ENCODE results near the gene HDAC1.
"Not testable (repeated sequence)": the region's sequence is repeated elsewhere in the genome, so short reads cannot be mapped to it uniquely, and the experiment has no call there.

Gene HDAC1

GRCh38 chr1:32291708-32292538 is at the start of gene HDAC1:
Gene HDAC1, plus strand, starts transcription at chr1:32292083. Its CDS starts 87 bp downstream, at chr1:32292170.
- DNase-seq: peak; percentile 97

- no peak for DNase-seq
Measured at GRCh38 chr1:32242341-32242851, 49.5 kb upstream of the HDAC1 start.

DNA sequence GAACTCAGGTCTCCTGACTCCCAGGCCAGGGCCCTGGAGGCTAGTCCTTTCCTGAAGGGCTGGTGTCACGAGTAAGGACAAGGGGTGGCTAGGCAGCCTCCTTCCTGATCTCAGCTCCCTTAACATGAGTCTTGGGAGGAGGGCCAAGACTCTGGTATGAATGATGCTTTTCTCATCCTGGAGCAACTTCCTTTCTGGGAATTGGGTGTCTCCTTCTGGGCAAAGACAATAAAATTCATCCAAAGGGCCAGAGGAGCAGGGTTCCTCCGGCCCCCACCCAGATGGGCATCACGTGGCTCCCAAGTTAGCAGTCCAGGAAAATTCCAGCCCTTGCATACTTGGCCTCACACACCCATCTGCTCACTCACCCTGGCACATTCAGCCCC is 45.0 kb upstream of the HDAC1 start, which contains the start of gene FAM167B:
Gene FAM167B (plus strand): TSS at position 335 of the 386 bp plus-strand sequence. CDS start 200 bp downstream, outside the sequence.
- DNase-seq: no peak

DNA sequence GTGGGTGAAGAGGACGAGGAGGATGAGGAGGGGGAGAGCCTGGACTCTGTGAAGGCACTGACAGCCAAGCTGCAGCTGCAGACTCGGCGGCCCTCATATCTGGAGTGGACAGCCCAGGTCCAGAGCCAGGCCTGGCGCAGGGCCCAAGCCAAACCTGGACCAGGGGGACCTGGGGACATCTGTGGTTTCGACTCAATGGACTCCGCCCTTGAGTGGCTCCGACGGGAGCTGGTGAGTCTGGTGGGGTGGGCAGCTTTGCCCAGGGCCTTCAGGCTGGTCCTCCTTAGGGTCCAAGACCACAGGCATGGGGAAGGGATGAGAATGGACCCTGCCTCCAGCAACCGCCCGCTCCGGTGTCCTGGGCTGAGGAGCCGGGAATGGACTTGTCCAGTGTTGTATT is 44.4 kb upstream of the HDAC1 start:
- no peak for DNase-seq

DNA sequence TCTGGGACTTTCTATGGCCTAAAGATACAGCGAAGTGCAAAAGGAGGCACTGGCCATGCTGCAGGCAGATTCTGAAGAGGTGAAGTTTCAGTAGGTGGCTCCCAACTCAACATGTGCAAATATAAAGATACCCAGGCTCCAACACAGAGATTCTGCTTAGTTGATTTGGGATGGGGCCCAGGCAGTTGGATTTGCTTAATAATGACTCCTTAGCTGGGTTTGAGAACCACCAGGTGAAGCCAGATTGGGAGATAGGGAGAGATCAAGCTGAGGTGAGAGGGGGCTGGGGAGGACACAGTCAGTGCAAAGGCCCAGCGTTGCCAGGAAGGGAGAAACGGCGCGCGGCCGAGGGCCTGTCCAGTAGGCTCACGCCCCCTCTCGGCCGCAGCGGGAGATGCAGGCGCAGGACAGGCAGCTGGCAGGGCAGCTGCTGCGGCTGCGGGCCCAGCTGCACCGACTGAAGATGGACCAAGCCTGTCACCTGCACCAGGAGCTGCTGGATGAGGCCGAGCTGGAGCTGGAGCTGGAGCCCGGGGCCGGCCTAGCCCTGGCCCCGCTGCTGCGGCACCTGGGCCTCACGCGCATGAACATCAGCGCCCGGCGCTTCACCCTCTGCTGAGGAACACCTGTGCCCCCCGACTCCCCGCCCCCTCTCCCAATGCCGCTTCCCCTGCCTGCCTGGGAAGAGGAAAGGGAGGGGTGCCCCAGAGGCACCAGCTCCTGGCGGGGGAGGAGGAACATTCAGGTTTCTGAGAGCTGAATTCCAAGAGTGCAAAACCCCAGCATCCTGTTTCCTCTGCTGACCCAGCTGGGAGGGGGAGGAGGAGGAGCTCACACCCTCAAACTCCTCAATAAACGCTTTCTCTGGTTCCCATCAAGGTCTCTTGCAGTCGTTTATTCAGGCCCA is 43.6 kb upstream of the HDAC1 start:
- DNase-seq: peak; percentile 93

DNA sequence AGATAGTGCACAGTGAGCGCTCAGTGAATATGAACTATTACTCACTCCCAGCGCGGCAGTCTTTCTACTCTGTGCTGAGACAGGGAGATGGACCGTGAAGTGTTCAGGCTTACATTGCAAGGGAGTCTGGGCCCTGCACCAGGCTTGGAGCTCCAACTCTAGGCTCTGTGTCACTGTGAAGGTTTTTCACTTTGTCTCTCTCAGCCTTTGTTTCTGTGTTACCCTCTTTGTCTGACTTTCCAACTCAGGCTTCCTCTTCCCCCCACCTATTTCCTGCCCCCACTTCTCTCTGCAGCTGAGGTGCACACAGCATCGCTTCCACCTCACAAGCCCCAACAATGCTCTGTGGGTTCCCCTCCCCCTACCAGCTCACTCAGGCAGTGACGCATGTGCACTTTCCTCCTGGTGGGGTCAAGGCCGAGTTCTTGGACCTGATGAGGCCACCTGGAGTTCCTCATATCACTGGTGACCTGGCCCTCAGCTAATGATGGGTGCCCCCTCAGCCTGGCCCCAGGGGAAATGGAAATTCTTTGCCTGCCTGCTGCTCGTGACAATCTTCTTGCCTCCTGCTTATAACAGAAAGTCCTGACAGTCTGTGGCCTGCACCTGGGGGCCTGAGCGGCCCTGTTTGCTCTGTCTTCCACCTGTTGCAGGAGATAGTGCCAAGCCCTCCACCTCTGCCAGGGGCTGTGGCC is 41.9 kb upstream of the HDAC1 start:
- DNase-seq: peak; percentile 84

DNA sequence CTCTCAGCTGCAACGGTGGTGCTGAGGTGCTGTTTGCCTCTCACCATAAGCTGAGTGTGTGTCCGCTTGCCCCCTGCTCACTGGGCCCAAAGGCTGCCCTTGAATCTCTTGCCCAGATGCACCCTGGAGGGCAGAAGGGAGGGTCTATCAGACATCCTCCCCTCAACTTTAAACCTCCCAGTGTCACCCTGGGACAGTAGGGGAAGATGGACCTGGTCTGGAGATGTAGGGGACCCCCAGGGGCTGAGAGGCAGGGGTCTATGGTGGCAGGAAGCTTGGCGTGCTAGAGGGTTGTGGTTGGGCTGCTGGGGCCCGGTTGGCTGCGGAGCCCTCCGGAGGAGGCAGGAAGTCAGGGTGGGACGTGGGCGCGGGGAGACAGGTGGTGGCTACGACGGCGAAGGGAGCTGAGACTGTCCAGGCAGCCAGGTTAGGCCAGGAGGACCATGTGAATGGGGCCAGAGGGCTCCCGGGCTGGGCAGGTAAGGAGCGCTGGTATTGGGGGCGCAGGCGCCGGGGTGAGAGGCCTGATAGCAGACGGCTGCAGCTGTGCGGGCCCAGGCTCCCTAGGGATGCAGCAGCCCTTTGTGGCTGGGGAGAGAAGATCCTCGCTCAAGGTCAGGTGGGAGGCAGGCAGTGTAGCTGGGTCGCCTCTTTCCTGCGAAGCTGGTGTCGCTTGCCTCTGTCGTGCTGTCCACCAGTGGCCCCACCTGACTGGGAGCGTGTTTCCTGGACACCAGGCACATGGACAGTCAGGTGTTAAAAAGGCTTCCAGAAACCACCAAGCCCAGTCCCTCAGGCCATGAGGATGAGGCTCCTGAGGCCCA is 40.8 kb upstream of the HDAC1 start, which contains the start of gene LCK:
Gene LCK (plus strand): TSS at position 373 of the 824 bp plus-strand sequence. CDS start 23,065 bp downstream, outside the sequence.
- DNase-seq: peak; percentile 88

DNA sequence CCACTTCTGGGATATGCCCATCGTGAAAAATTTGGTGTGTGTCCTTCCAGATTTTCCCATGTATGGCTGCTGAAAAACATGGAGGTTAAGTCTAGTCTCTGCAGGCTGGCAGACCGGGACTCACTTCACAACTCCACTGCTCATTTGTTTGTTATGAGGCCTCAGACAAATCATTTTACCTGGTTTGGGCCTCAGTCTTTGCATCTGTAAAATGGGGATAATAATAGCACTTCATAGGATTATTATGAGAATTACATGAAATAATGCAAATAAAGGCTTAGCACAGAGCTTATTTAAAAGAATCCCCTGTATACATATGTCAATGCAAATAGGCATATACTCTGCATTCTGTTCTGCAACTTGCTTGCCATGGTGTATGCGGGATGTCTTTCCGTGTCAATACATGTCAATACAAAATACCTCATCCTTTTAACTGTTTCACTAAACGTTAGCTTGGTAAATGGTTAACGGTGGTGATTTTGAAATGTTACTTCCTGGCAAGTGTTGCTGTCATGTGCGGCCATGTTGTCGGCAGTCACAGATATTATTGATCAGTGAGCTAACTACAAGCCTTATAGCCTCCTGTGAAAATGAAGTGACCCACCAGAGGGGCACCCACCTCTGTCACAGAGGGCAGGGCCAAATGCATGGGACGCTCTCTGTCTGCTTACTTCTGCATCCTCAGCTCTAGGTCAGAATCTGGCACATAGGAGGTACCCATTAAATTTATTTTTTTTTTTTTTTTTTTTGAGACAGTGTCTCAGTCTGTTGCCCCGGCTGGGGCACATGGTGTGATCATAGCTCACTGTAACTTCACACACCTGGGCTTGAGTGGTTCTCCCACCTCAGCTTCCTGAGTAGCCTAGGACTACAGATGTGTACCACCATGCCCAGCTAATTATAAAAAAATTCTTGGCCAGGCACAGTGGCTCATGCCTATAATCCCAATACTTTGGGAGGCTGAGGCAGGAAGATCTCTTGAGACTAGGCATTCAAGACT is 36.5 kb upstream of the HDAC1 start:
- no peak for DNase-seq

- no peak for DNase-seq
Measured at GRCh38 chr1:32256473-32257226, 35.2 kb upstream of the HDAC1 start.

DNA sequence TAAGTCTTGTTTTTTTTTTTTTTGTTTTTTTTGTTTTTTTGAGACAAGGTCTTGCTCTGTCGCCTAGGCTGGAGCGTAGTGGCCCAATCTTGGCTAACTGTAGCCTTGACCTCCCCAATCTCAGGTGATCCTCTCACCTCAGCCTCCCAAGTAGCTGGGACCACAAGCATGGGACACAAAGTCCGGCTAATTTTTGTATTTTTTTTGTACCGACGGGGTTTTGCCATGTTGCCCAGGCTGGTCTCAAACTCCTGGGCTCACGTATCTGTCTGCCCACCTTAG is 34.7 kb upstream of the HDAC1 start:
- no peak for DNase-seq

- not testable (repeated sequence) for DNase-seq
Measured at GRCh38 chr1:32263236-32263593, 28.7 kb upstream of the HDAC1 start.

DNA sequence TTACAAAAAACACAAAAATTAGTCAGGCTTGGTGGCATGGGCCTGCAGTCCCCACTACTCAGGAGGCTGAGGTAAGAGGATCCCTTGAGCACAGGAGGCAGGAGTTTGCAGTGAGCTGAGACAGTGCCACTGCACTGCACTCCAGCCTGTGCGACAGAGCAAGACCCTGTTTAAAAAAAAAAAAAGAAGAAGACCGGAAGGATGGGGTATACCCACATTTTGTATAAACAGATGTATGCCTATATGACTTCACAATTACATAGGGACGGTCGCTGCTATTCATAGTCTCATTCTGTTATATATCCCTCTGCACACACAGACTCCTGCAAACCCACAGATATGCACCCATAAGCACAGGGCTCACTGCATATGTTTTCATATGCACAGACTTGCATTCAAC is 28.1 kb upstream of the HDAC1 start:
- no peak for DNase-seq

- no peak for DNase-seq
Measured at GRCh38 chr1:32265846-32266245, 26.0 kb upstream of the HDAC1 start.

- DNase-seq: no peak
Measured at GRCh38 chr1:32266921-32267591, 24.8 kb upstream of the HDAC1 start.

DNA sequence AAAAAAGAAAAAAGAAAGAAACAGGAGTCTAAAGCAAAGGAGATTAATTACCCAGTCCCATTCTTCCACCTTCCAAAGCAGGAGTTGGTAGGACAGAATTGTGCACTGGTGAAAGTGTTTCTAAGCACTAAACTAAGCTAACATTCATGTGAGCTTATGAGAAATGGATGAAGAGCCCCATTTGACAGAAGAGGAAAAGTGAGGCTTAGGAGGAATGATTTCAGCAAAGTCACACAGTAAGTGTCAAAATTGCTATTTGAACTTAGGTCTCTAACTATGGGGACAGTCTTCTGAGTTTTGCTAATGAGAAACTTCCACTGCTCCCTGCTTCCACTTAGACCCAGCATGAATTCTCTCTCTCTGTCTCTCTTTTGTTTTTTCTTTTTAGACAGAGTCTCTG is 22.1 kb upstream of the HDAC1 start:
- DNase-seq: no peak

DNA sequence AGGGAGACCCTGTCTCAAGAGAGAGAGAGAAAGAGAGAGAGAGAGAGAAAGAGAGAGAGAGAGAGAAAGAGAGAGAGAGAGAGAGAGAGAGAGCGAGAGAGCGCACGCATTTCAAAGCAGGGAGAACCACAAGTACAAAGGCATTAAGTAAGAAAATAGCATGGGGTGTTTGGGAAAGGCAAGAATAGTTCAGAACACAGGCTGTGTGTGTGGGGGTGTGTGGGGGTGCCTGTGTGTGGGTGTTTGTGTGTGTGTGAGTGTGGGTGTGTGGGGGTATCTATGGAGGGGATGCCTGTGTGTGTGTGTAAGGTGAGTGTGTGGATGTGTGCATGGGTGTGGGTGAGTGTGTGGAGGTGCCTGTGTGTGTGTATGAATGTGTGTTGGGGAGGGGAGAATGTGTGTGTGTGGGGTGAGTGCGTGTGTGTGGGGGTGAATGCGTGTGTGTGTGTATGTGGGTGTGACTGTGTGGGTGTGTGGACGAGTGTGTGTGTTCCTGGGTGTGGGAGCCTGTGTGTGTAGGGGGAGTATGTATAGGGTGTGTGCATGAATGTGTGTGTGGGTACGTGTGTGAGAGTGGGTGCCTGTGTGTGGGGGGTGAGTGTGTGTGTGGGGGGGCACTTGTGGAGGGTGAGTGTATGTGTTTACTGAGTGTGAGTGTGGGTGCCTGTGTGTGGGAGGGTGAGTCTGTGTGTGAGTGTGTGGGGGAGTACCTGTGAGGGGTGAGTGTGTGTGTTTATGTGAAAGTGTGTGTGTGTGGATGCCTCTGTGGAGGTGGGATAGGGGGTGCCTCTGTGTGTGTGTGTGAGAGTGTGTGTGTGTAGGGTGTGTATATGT is 19.1 kb upstream of the HDAC1 start:
- no peak for DNase-seq

DNA sequence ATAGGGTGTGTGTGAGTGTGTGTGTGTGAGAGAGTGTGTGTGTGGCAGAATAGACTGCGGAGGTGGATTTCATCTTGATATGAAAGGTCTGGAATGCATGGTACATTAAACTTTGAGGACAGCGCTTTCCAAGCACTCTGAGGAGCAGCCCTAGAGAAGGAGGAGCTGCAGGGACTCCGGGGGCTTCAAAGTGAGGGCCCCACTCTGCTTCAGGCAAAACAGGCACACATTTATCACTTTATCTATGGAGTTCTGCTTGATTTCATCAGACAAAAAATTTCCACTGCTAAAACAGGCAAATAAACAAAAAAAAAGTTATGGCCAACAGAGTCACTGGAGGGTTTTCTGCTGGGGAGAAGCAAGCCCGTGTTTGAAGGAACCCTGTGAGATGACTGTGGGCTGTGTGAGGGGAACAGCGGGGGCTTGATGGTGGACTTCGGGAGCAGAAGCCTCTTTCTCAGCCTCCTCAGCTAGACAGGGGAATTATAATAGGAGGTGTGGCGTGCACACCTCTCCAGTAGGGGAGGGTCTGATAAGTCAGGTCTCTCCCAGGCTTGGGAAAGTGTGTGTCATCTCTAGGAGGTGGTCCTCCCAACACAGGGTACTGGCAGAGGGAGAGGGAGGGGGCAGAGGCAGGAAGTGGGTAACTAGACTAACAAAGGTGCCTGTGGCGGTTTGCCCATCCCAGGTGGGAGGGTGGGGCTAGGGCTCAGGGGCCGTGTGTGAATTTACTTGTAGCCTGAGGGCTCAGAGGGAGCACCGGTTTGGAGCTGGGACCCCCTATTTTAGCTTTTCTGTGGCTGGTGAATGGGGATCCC is 18.3 kb upstream of the HDAC1 start:
- DNase-seq: peak; percentile 84
